HEK293 (cell line): Measurements from ENCODE around the gene CCDC9B.

Experiments
- CTCF ChIA-PET: fragments of 350-600 bp; formaldehyde crosslinking; extraction: SDS; loops from one replicate; lab custom pipeline; 2021; ENCODE audit warnings: antibody characterized with exemption; lab: Yijun Ruan, JAX
- POLR2A ChIA-PET: fragments of 300-600 bp; formaldehyde crosslinking; extraction: SDS; loops from one replicate; lab custom pipeline; 2020; ENCODE audit warnings: antibody characterized with exemption, inconsistent platforms; lab: Yijun Ruan, JAX
- H3K27ac ChIP-seq: fragments of 200-500 bp; sonication (Bioruptor generic); 2 replicates; pipeline ENCODE4 v1.5.1; 2014; ENCODE audit warnings: low read depth, low read length, control low read depth, inconsistent platforms; ENCODE audit errors: extremely low read depth
- H3K36me3 ChIP-seq, 2 experiments: fragments of 200-500 bp in 1 of 2; sonication (Bioruptor generic) in 1 of 2; 1 replicate in 1 of 2; 2 replicates in 1 of 2; pipeline ENCODE4 v1.5.1; 2014 to 2017; ENCODE audit warnings: inconsistent platforms in 2 of 2, low read length in 2 of 2; ENCODE audit not compliant: control insufficient read depth in 2 of 2, insufficient read depth in 1 of 2
- H3K4me1 ChIP-seq: fragments of 200-500 bp; sonication (Bioruptor generic); 2 replicates; pipeline ENCODE4 v1.5.1; 2014; ENCODE audit warnings: mild to moderate bottlenecking, low read length, inconsistent platforms; ENCODE audit not compliant: control insufficient read depth, insufficient read depth
- H3K4me3 ChIP-seq: 2 replicates; pipeline ENCODE4 v1.5.1; 2011; ENCODE audit warnings: low read depth, mild to moderate bottlenecking, control low read depth, low read length, moderate library complexity
- H3K9me3 ChIP-seq: fragments of 200-500 bp; sonication (Bioruptor generic); 2 replicates; pipeline ENCODE4 v1.5.1; 2014; ENCODE audit warnings: low read depth, low read length, inconsistent platforms; ENCODE audit not compliant: control insufficient read depth, insufficient read depth
- GLI2 ChIP-seq: fragments of 450-650 bp; formaldehyde crosslinking; IDR thresholded peaks from 2 replicates; pipeline ENCODE4; 2017; ENCODE audit warnings: missing biosample characterization, missing genetic modification characterization, low read depth, borderline replicate concordance
- GLIS1 ChIP-seq: fragments of 450-650 bp; formaldehyde crosslinking; IDR thresholded peaks from 2 replicates; pipeline ENCODE4 v1.5.1; 2016; ENCODE audit warnings: missing biosample characterization, missing genetic modification characterization
- IKZF3 ChIP-seq: fragments of 450-650 bp; IDR thresholded peaks from 2 replicates; pipeline ENCODE4 v1.5.0; 2018; ENCODE audit warnings: missing biosample characterization, mild to moderate bottlenecking, missing genetic modification characterization, moderate library complexity
- KLF10 ChIP-seq: fragments of 450-650 bp; IDR thresholded peaks from 2 replicates; pipeline ENCODE4 v1.5.1; 2018; ENCODE audit warnings: missing biosample characterization, mild to moderate bottlenecking, missing genetic modification characterization
- KLF7 ChIP-seq: fragments of 450-650 bp; formaldehyde crosslinking; IDR thresholded peaks from 2 replicates; pipeline ENCODE4 v1.5.1; 2016; ENCODE audit warnings: missing biosample characterization, missing genetic modification characterization, borderline replicate concordance
- PATZ1 ChIP-seq: fragments of 450-650 bp; formaldehyde crosslinking; IDR thresholded peaks from 2 replicates; pipeline ENCODE4 v1.5.1; 2016; ENCODE audit warnings: missing biosample characterization, missing genetic modification characterization
- PRDM4 ChIP-seq: fragments of 450-650 bp; formaldehyde crosslinking; IDR thresholded peaks from 2 replicates; pipeline ENCODE4 v1.5.1; 2017; ENCODE audit warnings: missing biosample characterization, missing genetic modification characterization
- PRDM6 ChIP-seq: fragments of 450-650 bp; formaldehyde crosslinking; IDR thresholded peaks from 2 replicates; pipeline ENCODE4 v1.5.1; 2017; ENCODE audit warnings: missing biosample characterization, missing genetic modification characterization
- SCRT1 ChIP-seq: fragments of 450-650 bp; formaldehyde crosslinking; IDR thresholded peaks from 2 replicates; pipeline ENCODE4 v1.5.1; 2016; ENCODE audit warnings: missing biosample characterization, missing genetic modification characterization, borderline replicate concordance
- SCRT2 ChIP-seq: fragments of 450-650 bp; formaldehyde crosslinking; IDR thresholded peaks from 2 replicates; pipeline ENCODE4 v1.5.1; 2016; ENCODE audit warnings: missing biosample characterization, missing genetic modification characterization
- SP7 ChIP-seq: fragments of 450-650 bp; formaldehyde crosslinking; IDR thresholded peaks from 2 replicates; pipeline ENCODE4 v1.5.1; 2016; ENCODE audit warnings: missing biosample characterization, missing genetic modification characterization
- ZBTB17 ChIP-seq: fragments of 450-650 bp; formaldehyde crosslinking; IDR thresholded peaks from 2 replicates; pipeline ENCODE4 v1.5.1; 2016; ENCODE audit warnings: missing biosample characterization, missing genetic modification characterization
- ZBTB48 ChIP-seq: fragments of 450-650 bp; formaldehyde crosslinking; IDR thresholded peaks from 2 replicates; pipeline ENCODE4 v1.5.1; 2016; ENCODE audit warnings: missing biosample characterization, missing genetic modification characterization
- ZNF132 ChIP-seq: fragments of 450-650 bp; formaldehyde crosslinking; IDR thresholded peaks from 2 replicates; pipeline ENCODE4 v1.5.1; 2017; ENCODE audit warnings: missing biosample characterization, missing genetic modification characterization, borderline replicate concordance
- ZNF174 ChIP-seq: fragments of 450-650 bp; formaldehyde crosslinking; IDR thresholded peaks from 2 replicates; pipeline ENCODE4 v1.5.0; 2017; ENCODE audit warnings: missing biosample characterization, mild to moderate bottlenecking, missing genetic modification characterization
- ZNF324 ChIP-seq: fragments of 450-650 bp; formaldehyde crosslinking; IDR thresholded peaks from 2 replicates; pipeline ENCODE4 v1.5.1; 2016; ENCODE audit warnings: missing biosample characterization, missing genetic modification characterization
- ZNF362 ChIP-seq: fragments of 450-650 bp; formaldehyde crosslinking; IDR thresholded peaks from 2 replicates; pipeline ENCODE4 v1.5.1; 2016; ENCODE audit warnings: missing biosample characterization, missing genetic modification characterization
- ZNF473 ChIP-seq: fragments of 450-650 bp; formaldehyde crosslinking; IDR thresholded peaks from 2 replicates; pipeline ENCODE4 v1.5.1; 2017; ENCODE audit warnings: missing biosample characterization, missing genetic modification characterization
- ZNF544 ChIP-seq: fragments of 450-650 bp; formaldehyde crosslinking; IDR thresholded peaks from 2 replicates; pipeline ENCODE4 v1.5.0; 2017; ENCODE audit warnings: missing biosample characterization, missing genetic modification characterization
- ZNF596 ChIP-seq: fragments of 450-650 bp; IDR thresholded peaks from 2 replicates; pipeline ENCODE4 v1.5.0; 2018; ENCODE audit warnings: missing biosample characterization, mild to moderate bottlenecking, missing genetic modification characterization, moderate library complexity
- ZNF654 ChIP-seq: fragments of 450-650 bp; formaldehyde crosslinking; IDR thresholded peaks from 2 replicates; pipeline ENCODE4 v1.5.1; 2016; ENCODE audit warnings: low read depth, missing biosample characterization, missing genetic modification characterization
- ZNF660 ChIP-seq: fragments of 450-650 bp; IDR thresholded peaks from 2 replicates; pipeline ENCODE4 v1.5.1; 2018; ENCODE audit warnings: missing biosample characterization, mild to moderate bottlenecking, missing genetic modification characterization
- ZNF747 ChIP-seq: fragments of 450-650 bp; formaldehyde crosslinking; IDR thresholded peaks from 2 replicates; pipeline ENCODE4 v1.5.1; 2016; ENCODE audit warnings: missing biosample characterization, missing genetic modification characterization
- ZNF785 ChIP-seq: fragments of 450-650 bp; formaldehyde crosslinking; IDR thresholded peaks from 2 replicates; pipeline ENCODE4 v1.5.1; 2016; ENCODE audit warnings: missing biosample characterization, missing genetic modification characterization
- ZSCAN18 ChIP-seq: fragments of 450-650 bp; formaldehyde crosslinking; IDR thresholded peaks from 2 replicates; pipeline ENCODE4 v1.5.1; 2016; ENCODE audit warnings: missing biosample characterization, missing genetic modification characterization

Gene CCDC9B

GRCh38 chr15:40320931-40321371, 19.8 kb downstream of the CCDC9B start (continued):
- TF ChIP-seq ZNF473: no peak
- peak; percentile 26; the same call in 1 of the 2 replicates for TF ChIP-seq PATZ1 (tag by site-specific recombination)
- TF ChIP-seq ZNF747 (tag by site-specific recombination): no peak
- TF ChIP-seq ZNF544 (tag by site-specific recombination): no peak
- peak; percentile 89 for TF ChIP-seq SCRT2 (tag by site-specific recombination)
- 0 out of 2 replicates have a peak, but pooled peaks have one; percentile 44 for TF ChIP-seq IKZF3 (tag by site-specific recombination)
- peak; percentile 51; the same call in 1 of the 2 replicates for TF ChIP-seq ZNF660 (tag by site-specific recombination)
- TF ChIP-seq ZNF785 (tag by site-specific recombination): no peak
- TF ChIP-seq PRDM4: 0 out of 2 replicates have a peak, but pooled peaks have one; percentile 27
- TF ChIP-seq ZNF654 (tag by site-specific recombination): peak; percentile 41
- no peak for TF ChIP-seq GLI2 (tag by site-specific recombination)
- no peak for TF ChIP-seq ZNF596 (tag by site-specific recombination)
- TF ChIP-seq SCRT1 (tag by site-specific recombination): peak; percentile 65
- peak; percentile 71 for TF ChIP-seq ZBTB48 (tag by site-specific recombination)
- peak; percentile 78 for TF ChIP-seq PRDM6 (tag by site-specific recombination)
- no peak for TF ChIP-seq ZNF324 (tag by site-specific recombination)
- no peak for TF ChIP-seq KLF10 (tag by site-specific recombination)
- peak; percentile 91 for TF ChIP-seq GLIS1 (tag by site-specific recombination)
- peak; percentile 68 for TF ChIP-seq ZBTB17 (tag by site-specific recombination)
- peak; percentile 26 for TF ChIP-seq SP7 (tag by site-specific recombination)

- ChIA-PET CTCF (interaction anchor here (0.7 to 16.0 kb wide), 13 partner anchors 10 to 847 kb away, joined by 3 to 248 read pairs (median 5); no protein-coding TSS in a partner anchor), POLR2A (no interaction called here)
- Histone ChIP-seq H3K4me1 (peaks cover 13% of the 10 kb centered on the region; the same call in 1 of the 2 replicates), H3K36me3 (peaks cover 0 to under 1% of the 10 kb centered on the region in 2 experiments; a peak in 1 of 3 replicates), H3K27ac (no peak overlapping the region), H3K9me3 (no peaks in the 10 kb centered on the region), H3K4me3 (no peak overlapping the region)
- TF ChIP-seq ZNF362 (tag by site-specific recombination) (no peak), ZNF132 (no peak), SP7 (tag by site-specific recombination) (no peak), ZNF596 (tag by site-specific recombination) (no peak), KLF7 (no peak), ZNF174 (no peak), ZSCAN18 (tag by site-specific recombination) (no peak)
Measured at GRCh38 chr15:40320409-40320808, 20.3 kb downstream of the CCDC9B start.
